Adrenal gland (tissue), 5 donors: ENCODE data around the gene PSMG3.

ENCODE experiments used
- CTCF ChIP-seq, 6 experiments: fragments of 450-650 bp in 4 of 6; fragments of 200-600 bp in 2 of 6; sonication (generic) in 1 of 6; IDR thresholded peaks; 1 replicate in 5 of 6; 2 replicates in 1 of 6; pipeline versions ENCODE4 v1.5.1 to v1.8.0; 2016 to 2021; ENCODE audit warnings: antibody characterized with exemption in 6 of 6, mild to moderate bottlenecking in 2 of 6, moderate library complexity in 1 of 6
- POLR2A ChIP-seq, 2 donors: fragments of 450-650 bp; IDR thresholded peaks; one replicate each; pipeline ENCODE4 v1.6.1; 2017; ENCODE audit warnings: antibody characterized with exemption in 2 of 2, mild to moderate bottlenecking in 2 of 2, moderate library complexity in 1 of 2
- donor health status: DM: no; HTN: no; CAD: no.

DNA sequence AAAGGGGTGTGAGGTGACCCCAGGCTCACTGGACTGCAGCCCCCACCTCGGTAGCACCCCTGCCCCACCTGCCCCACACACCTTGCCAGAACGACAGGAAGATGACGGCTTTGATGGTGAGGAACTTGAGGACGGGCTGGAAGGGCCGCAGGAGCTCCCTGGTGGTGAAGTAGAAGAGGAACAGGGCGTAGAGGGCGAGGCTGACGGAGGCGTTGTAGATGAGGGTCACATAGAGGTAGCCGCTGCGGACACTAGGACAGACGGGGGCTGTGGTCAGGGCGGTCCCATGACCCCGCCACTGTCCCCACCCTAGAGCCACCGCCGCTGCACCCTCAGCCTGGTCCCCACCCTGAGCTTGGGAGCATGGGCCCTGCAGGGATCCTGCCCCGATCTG is 21.4 kb downstream of the PSMG3 start:
- TF ChIP-seq CTCF (IDR thresholded peaks at IDR 0.05) (no peak), POLR2A (IDR thresholded peaks at IDR 0.05) (no peak)
